IPS DF 4.7 (cell line): ENCODE data around the gene USP31.
"Not testable (repeated sequence)": the region's sequence is repeated elsewhere in the genome, so short reads cannot be mapped to it uniquely, and the experiment has no call there.

Experiments
- DNase-seq: peaks from one replicate; pipeline ENCODE4 v3.0.0-alpha.2; 2013; ENCODE audit warnings: low spot score; ENCODE audit errors: extremely low read depth

Gene USP31

GRCh38 chr16:23094136-23094535, 55.1 kb downstream of the USP31 start:
- DNase-seq, result not testable (repeated sequence)

GRCh38 chr16:23092801-23093117, 56.5 kb downstream of the USP31 start:
- DNase-seq, result no peak

GRCh38 chr16:23092072-23092800, 57.0 kb downstream of the USP31 start:
- DNase-seq, result no peak

GRCh38 chr16:23089111-23089510, 60.1 kb downstream of the USP31 start:
- no peak for DNase-seq

- no peak for DNase-seq
Measured at GRCh38 chr16:23088018-23088417, 61.2 kb downstream of the USP31 start.

- no peak for DNase-seq
Measured at GRCh38 chr16:23085949-23086348, 63.3 kb downstream of the USP31 start.

GRCh38 chr16:23082161-23082788, 67.0 kb downstream of the USP31 start:
- no peak for DNase-seq

GRCh38 chr16:23081675-23082119, 67.6 kb downstream of the USP31 start:
- no peak for DNase-seq

GRCh38 chr16:23080747-23081146, 68.5 kb downstream of the USP31 start:
- DNase-seq, result no peak

GRCh38 chr16:23080329-23080728, 68.9 kb downstream of the USP31 start:
- no peak for DNase-seq

- no peak for DNase-seq
Measured at GRCh38 chr16:23079675-23080301, 69.5 kb downstream of the USP31 start.

- DNase-seq, result no peak
Measured at GRCh38 chr16:23074423-23074822, 74.8 kb downstream of the USP31 start.

- DNase-seq, result no peak
Measured at GRCh38 chr16:23072769-23073549, 76.3 kb downstream of the USP31 start.

- DNase-seq, result no peak
Measured at GRCh38 chr16:23072084-23072599, 77.1 kb downstream of the USP31 start.

GRCh38 chr16:23071196-23072083, 77.8 kb downstream of the USP31 start:
- no peak for DNase-seq

- DNase-seq, result no peak
Measured at GRCh38 chr16:23069844-23070243, 79.4 kb downstream of the USP31 start.

GRCh38 chr16:23068079-23068736, 81.0 kb downstream of the USP31 start:
- no peak for DNase-seq

- DNase-seq, result no peak
Measured at GRCh38 chr16:23066676-23067075, 82.6 kb downstream of the USP31 start.

GRCh38 chr16:23064639-23065038, 84.6 kb downstream of the USP31 start:
- DNase-seq, result no peak

GRCh38 chr16:23062524-23062923, 86.7 kb downstream of the USP31 start:
- no peak for DNase-seq
